Upper lobe of right lung (tissue), 1 donor: ENCODE data around the gene SCP2. TPM values are rescaled to one million over a fixed set of nuclear protein-coding genes. Genes with fewer than 3 reads are reported as not detected.

Experiments
- ATAC-seq: fragments of 200-7000 bp; cut with Tn5 transposase; one replicate; pipeline ENCODE4 v1.9.1; 2020; ENCODE audit warnings: mild to moderate bottlenecking, moderate library complexity
- DNase-seq: peaks from one replicate; pipeline ENCODE4 v3.0.0-alpha.2; 2020
- H3K27ac ChIP-seq: fragments of 200-600 bp; one replicate; pipeline ENCODE4 v1.8.0; 2022
- H3K27me3 ChIP-seq: fragments of 200-600 bp; one replicate; pipeline ENCODE4 v1.8.0; 2022; ENCODE audit warnings: mild to moderate bottlenecking
- H3K36me3 ChIP-seq: fragments of 200-600 bp; one replicate; pipeline ENCODE4 v1.8.0; 2022
- H3K4me1 ChIP-seq: fragments of 200-600 bp; one replicate; pipeline ENCODE4 v1.8.0; 2022
- H3K4me3 ChIP-seq: fragments of 200-600 bp; one replicate; pipeline ENCODE4 v1.8.0; 2022; ENCODE audit warnings: mild to moderate bottlenecking
- H3K9me3 ChIP-seq: fragments of 200-600 bp; one replicate; pipeline ENCODE4 v1.8.0; 2022
- intact Hi-C: fragments of 100-400 bp; cut with DNase I; formaldehyde crosslinking; loops from one replicate; pipeline ENCODE4 v1.11.0; 2022
- long read RNA-seq: library from polyadenylated mRNA; unstranded; transcript quantifications from one replicate; pipeline ENCODE4 v2.0.0, GENCODE V29; 2021
- total RNA-seq: library from RNA; stranded (reverse); fragmentation: NEBNext Ultra II Directional; extraction: Animal tissue kit (Norgen Biotek cat#: 25700); gene quantifications from one replicate; pipeline ENCODE4 v1.2.1, GENCODE V29; 2021
- TF ChIP-seq, protein P1 (sequence below): fragments of 200-600 bp; IDR thresholded peaks from one replicate; pipeline ENCODE4 v1.8.0; 2022; ENCODE audit warnings: antibody characterized with exemption
- donor health status: DM: no; HTN: yes; CAD: no; lungs with severe emphysema.

The SCP2 gene, protein sequence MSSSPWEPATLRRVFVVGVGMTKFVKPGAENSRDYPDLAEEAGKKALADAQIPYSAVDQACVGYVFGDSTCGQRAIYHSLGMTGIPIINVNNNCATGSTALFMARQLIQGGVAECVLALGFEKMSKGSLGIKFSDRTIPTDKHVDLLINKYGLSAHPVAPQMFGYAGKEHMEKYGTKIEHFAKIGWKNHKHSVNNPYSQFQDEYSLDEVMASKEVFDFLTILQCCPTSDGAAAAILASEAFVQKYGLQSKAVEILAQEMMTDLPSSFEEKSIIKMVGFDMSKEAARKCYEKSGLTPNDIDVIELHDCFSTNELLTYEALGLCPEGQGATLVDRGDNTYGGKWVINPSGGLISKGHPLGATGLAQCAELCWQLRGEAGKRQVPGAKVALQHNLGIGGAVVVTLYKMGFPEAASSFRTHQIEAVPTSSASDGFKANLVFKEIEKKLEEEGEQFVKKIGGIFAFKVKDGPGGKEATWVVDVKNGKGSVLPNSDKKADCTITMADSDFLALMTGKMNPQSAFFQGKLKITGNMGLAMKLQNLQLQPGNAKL
- total RNA-seq, result 140 TPM
- long read RNA-seq, transcript SCP2-207 (5 exons, 894 nt), result major isoform, 138 of 249 reads
- long read RNA-seq, transcript SCP2-203 (16 exons, 2,811 nt), result minor isoform, 90 of 249 reads
- long read RNA-seq, transcript SCP2-201 (15 exons, 1,889 nt), result minor isoform, 5 of 249 reads
- long read RNA-seq, partial matches to known transcripts, result 5 of 249 reads
- long read RNA-seq, other reads (novel, unspliced or antisense), result 8 of 249 reads

DNA sequence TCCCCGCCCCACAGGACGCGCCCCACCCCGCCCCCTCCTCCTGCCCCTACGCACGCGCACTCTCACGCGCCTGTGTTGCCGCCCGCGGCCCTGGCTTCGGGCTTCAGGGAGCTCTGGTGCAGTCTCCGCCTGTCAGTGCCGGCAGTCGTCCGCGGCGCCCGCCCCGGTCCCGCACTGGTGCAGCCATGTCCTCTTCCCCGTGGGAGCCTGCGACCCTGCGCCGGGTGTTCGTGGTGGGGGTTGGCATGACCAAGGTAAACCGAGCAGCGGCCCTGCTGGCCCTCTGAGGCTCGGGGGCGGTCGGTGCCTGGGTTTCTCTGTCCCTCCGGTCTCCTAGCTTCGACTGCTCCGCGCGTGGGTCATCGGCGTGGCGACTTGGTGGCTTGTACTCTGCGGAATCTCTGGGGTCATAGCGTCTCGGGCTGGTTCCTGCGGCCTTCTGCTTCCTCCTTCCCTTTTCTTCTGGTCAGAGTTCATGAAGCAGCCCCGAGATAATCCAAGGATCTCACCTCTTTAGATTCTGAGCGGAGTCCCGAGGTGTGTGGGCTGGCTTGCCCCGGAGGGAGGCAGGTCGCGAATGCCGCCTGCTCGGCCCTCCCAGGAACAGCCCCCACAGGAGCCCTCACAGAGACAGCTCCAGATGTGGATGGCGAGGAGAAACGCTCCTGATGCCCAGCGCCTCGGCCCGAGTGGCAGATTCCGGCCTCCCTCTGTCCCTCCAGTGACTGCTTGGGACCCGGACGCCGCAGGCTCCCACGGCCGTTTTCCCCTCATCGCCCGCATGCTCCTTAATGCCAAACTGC, at the start of gene SCP2:
SCP2 (plus strand) TSS at position 65 of the 803 bp plus-strand sequence; CDS start at position 186, 121 bp downstream.
- ATAC-seq (peak; percentile 98), DNase-seq (peak; percentile 93)
- intact Hi-C loops, result no loop called here
- Histone ChIP-seq H3K27me3 (no peaks in the 10 kb centered on the region), H3K36me3 (no peaks in the 10 kb centered on the region), H3K27ac (peak within 1 kb of the TSS; percentile 78), H3K4me3 (peak within 1 kb of the TSS; percentile 79), H3K9me3 (no peaks in the 10 kb centered on the region), H3K4me1 (peaks cover 15% of the 10 kb centered on the region)
- TF ChIP-seq, protein P1, sequence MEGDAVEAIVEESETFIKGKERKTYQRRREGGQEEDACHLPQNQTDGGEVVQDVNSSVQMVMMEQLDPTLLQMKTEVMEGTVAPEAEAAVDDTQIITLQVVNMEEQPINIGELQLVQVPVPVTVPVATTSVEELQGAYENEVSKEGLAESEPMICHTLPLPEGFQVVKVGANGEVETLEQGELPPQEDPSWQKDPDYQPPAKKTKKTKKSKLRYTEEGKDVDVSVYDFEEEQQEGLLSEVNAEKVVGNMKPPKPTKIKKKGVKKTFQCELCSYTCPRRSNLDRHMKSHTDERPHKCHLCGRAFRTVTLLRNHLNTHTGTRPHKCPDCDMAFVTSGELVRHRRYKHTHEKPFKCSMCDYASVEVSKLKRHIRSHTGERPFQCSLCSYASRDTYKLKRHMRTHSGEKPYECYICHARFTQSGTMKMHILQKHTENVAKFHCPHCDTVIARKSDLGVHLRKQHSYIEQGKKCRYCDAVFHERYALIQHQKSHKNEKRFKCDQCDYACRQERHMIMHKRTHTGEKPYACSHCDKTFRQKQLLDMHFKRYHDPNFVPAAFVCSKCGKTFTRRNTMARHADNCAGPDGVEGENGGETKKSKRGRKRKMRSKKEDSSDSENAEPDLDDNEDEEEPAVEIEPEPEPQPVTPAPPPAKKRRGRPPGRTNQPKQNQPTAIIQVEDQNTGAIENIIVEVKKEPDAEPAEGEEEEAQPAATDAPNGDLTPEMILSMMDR, result no peak

DNA sequence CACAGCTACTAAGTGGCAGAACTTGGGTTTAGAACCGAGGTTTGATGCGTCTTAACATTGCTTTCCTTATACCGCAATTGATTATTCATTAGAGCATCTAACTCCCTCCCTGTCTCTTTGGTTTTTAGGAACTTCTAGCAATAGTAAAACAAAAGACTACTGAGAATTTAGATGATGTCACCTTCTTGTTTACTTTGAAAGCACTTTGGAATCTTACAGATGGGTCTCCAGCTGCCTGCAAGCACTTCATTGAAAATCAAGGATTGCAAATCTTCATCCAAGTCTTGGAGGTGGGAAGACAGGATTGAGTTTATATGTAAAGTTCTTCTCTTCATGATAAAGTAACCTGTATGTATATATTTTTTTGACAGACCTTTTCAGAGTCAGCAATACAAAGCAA, 49.5 kb upstream of the SCP2 start:
- Histone ChIP-seq H3K27me3 (no peaks in the 10 kb centered on the region), H3K36me3 (no peaks in the 10 kb centered on the region), H3K4me3 (no peak overlapping the region), H3K27ac (no peak overlapping the region), H3K4me1 (no peaks in the 10 kb centered on the region), H3K9me3 (no peaks in the 10 kb centered on the region)
- TF ChIP-seq, protein P1, result no peak
- DNase-seq (no peak), ATAC-seq (no peak)
- intact Hi-C loops, result no loop called here

DNA sequence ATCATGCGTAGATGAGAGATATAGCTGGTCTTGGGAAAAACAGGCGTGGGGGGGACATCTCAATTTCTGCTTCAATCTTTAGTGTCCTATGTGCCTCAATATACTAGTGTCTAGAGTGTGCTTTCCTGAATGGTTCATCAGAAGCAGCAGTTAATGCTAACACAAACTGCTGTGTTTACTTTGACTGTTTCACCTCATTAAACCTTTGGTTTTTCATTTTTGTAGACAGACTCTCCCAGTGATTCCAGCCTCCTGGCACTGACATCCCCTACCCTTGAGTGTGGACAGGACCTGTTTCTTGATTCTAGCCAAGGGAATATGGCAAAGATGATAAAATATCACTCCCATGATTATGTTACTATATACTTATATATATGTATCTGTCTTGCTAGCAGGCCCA, 46.9 kb upstream of the SCP2 start:
- intact Hi-C loops, result no loop called here
- Histone ChIP-seq H3K4me1 (no peaks in the 10 kb centered on the region), H3K27ac (no peak overlapping the region), H3K9me3 (no peaks in the 10 kb centered on the region), H3K4me3 (no peak overlapping the region), H3K36me3 (no peaks in the 10 kb centered on the region), H3K27me3 (no peaks in the 10 kb centered on the region)
- ATAC-seq, result no peak
- TF ChIP-seq, protein P1, result no peak
- DNase-seq, result no peak

DNA sequence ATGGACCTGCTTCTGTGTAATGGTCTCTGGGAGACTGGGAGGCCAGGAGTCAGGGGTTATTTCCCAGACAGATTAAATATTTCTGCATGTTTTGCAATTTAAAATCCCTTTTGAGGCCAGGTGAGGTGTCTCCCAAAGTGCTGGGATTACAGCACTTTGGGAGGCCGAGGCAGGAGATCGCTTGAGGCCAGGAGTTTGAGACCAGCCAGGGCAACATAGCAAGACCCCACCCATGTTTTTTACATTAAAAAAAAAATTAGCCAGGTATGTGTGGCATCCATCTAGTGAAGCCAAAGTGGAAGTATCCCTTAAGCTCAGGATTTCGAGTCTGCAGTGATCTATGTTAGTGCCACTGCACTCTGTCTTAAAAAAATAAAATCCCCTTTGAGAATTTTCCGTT, 39.6 kb upstream of the SCP2 start:
- intact Hi-C loops, result no loop called here
- Histone ChIP-seq H3K4me3 (no peak overlapping the region), H3K27ac (no peak overlapping the region), H3K27me3 (no peaks in the 10 kb centered on the region), H3K9me3 (no peaks in the 10 kb centered on the region), H3K36me3 (no peaks in the 10 kb centered on the region), H3K4me1 (no peaks in the 10 kb centered on the region)
- DNase-seq (no peak), ATAC-seq (no peak)
- TF ChIP-seq, protein P1, result no peak

DNA sequence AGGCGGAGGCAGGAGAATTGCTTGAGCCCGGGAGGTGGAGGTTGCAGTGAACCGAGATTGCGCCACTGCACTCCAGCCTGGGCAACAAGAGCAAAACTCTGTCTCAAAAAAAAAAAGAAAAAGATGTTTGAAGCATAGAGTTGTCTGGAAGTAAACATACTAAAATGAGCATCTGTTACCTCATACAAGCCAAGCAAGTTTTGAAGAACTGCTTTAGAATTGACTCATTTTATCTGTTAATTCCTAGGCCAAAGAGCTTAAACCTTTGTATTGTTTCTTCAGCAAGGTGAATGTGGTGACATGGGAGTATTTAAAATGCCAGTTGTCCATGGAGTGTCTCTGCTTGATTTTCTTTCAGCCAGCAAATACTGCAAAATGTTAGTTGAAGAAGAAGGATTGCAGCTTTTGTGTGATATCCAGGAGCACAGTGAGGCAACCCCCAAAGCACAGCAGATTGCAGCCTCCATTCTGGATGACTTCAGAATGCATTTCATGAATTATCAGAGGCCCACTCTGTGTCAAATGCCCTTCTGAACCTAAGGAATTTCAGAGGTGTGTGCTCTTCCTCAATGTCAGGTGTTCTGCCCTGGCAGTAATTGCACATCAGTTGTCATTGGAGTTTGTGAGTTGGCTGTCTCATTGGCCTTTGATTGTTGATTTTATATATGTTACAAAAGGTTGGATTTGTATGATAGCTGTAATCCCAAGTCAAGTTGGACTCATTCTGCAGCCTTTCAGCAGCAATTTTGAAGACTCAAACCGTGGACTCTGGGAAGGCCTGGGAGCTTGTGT, 34.5 kb upstream of the SCP2 start:
- Histone ChIP-seq H3K4me3 (no peak overlapping the region), H3K27ac (no peak overlapping the region), H3K4me1 (no peaks in the 10 kb centered on the region), H3K27me3 (no peaks in the 10 kb centered on the region), H3K36me3 (peaks cover 20% of the 10 kb centered on the region), H3K9me3 (no peaks in the 10 kb centered on the region)
- intact Hi-C loops, result no loop called here
- TF ChIP-seq, protein P1, result no peak
- DNase-seq (no peak), ATAC-seq (no peak)
